NOMO-1 (cell line): ENCODE data around the gene MRPS9.

Source experiments
- DNase-seq, 2 experiments: peaks; one replicate each; lab custom pipeline; 2025; ENCODE audit not compliant: unreplicated experiment in 2 of 2; lab: John Stamatoyannopoulos, UW

The MRPS9 gene

DNA sequence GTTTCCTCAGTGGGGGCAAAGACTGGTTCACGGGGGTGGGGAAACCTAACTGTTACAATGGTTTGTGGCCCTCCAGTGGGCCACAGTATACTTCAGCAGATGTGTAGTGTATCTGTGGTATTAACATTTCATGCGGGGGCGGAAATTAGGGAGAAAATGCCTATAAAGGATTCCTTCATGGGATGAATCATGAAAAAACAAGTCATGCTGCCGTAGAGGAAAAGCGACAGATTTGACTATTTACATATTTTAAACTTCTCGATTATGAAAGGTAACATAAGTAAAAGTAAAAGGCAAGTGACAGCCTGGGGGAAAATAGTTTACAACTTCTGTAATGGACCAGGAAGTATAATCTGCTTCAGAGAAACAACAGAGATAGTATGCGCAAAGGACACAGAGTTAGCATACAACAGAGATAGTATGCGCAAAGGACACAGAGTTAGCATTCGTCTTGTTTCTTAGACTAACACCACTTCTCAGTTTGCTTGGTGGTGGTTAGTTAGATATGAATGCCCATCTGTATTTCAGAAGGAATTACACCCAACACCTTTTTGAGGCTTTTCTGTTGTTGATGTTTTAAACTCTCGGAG is 41.1 kb downstream of the MRPS9 start:
- DNase-seq = no peak

DNA sequence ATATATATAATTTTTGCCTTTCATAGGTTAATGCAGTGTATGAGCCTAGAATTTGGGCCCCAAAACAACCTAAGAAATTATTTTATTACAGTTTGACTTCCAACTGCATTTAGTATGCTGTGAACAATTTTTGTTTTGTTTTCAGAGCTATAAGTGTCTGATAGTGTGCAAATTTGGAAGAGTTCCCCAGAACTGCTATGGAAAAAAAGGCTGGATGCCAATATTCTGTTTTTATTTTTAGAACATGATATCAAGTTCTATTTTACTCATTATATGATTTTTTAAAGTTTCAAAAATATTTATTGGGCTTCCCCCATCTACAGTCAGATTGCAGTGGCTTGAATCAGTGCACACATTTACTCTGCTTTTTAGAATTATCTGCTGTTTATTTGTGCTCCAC is 42.6 kb downstream of the MRPS9 start:
- DNase-seq = no peak

DNA sequence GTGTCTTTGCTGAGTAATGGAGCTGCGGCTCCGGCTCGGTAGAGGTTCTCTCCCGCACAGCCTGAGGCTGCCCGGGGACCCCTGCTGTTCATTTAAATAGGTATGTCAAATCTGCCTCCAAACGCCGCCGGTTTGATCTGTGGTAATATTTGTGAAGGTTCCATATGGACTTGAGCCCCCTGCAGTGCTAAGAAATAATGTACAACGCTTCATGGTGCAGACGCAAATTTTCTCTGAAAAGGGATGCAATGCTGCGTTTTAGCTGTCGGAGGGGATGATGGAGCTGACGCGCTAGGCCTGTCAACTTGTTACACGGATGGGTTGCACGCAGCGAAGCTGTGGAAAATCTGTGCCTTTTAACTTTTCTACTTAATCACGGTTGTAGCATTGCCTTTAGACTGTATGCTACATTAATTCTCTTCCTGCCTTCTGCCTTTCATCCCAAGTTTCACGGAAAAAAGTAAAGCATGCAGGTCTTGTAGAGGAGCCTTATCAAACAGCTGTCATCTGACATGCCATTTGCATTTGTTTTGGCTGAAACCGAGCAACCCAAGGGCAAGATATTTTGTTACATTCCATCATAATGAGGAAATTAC is 43.2 kb downstream of the MRPS9 start:
- DNase-seq = no peak

GRCh38 chr2:105082107-105082506 is 44.2 kb downstream of the MRPS9 start:
- no peak for DNase-seq

DNA sequence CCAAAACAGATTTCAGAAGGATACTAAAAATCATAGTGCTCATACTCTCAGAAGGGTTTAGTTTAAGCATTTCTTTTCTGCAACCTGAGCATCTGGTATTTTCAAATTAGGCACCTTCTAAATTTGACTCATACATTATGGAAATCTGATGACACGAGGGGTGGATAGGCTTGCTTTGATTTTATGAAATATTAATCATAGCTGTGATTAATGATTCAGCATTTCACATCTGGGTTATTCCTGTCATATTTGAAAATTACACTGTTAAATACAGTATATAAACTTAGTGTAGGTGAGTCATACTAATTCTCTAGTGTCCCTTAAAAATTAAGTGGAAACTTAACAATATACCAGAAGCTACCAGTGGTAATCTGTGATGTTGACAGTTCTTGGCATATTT is 47.7 kb downstream of the MRPS9 start:
- no peak for DNase-seq

DNA sequence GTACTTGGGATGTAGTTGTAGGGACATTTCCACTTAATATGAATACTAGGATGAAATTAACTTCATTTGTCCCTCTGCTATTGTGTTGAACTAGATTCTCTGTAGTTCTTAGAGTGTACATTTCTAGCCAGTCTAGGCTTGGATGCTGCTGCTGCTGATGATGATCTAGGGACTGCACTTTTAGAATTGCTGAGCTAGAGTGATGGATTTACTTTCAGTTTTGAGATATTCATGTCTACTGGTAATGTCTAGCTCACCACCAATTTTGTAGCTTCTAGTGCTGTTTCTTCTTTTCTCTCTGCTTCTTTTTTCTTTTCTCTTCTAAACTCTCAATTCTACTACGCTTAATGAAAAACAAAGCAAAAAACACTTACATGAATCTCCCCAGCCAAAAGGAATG is 49.4 kb downstream of the MRPS9 start:
- DNase-seq = no peak

DNA sequence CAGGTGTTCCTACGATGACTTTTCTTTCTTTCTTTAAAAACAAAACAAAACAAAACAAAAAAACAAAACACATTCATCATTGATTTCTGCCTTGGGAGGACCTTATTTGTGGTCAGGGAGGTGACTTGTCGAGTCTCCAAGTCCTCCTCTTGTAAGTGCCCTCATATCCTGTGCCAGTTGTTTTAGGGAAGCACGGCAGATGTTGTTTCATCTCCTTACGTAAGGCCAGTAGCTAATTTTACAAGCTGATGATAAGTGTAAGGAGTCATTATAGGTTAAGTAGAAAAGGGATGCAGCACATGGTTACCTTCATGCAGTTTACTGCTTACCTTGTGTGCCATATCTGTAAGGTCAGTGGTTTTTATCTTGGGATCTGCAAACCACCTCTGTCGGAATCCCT is 52.2 kb downstream of the MRPS9 start:
- peak in 1 of 2 experiments; percentile 43 for DNase-seq

- no peak for DNase-seq
These were observed 54.9 kb downstream of the MRPS9 start for GRCh38 chr2:105092797-105093196.

DNA sequence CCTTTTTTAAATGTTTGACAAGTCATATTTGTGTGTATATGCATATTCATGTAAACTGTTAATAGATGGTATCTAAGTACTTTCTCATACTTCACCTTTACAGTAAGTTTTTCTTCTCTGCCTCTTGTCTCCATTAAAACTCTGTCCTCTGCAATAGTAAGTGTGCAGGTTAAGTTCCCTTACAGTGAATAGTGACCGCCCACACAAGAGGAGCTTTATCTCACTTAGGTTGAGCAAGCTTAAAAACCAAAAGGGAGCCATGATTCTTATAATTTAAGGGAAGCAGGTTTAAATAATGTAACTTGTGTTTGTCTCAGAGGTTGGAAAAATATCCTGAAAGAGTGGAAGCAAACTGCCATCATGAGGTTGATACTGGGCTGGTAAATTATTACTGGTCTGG is 61.3 kb downstream of the MRPS9 start:
- peak in 1 of 2 experiments; percentile 12 for DNase-seq

- DNase-seq = peak; percentile 85 to 95
These were observed 62.4 kb downstream of the MRPS9 start for GRCh38 chr2:105100046-105100840.

- no peak for DNase-seq
These were observed 64.1 kb downstream of the MRPS9 start for GRCh38 chr2:105102001-105102400.

GRCh38 chr2:105102963-105103421 is 65.1 kb downstream of the MRPS9 start:
- no peak for DNase-seq

DNA sequence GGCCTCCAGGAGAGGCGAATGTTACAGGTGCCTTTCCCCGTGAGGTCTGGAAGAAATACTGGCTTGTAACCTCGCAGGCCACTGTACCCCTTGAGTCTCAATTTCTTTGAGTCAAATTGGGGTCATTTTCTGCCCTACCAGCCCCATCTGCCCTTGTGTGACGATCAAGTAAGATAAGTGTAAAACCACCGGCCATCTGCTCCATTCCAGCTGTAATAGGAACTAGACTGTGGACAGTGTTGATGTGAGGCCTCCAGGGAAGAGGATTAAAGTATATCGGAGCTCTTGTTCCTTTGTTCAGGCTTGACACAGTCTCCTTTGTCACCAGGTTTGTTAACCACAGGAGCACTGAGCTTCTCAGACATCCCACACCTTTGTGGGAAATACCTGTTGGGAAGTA is 65.6 kb downstream of the MRPS9 start:
- DNase-seq = no peak

DNA sequence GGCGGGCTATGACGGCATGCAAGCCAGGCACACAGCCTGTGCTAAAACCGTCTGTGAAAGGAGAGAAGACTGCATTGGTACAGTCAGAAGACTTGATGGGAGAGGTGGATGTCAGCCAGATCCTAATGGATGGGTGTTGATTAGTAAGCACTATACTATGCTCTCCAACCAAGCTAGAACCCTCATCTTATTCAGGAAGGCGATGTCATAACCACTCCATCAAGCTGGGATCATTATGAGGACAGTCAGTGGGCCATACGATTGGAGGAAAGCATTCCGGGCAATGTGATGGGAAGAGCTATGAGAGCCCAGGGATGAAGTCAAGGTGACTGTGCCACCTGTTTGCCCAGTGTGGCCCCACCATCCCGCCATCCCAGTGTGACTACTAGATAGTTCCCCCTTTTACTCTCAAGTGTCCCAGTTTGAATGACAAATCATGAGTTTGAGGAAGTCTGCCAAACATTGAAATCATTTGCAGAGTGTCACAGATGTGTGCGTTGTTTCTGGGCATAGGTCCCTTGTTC is 66.4 kb downstream of the MRPS9 start:
- peak in 1 of 2 experiments; percentile 1 for DNase-seq

- no peak for DNase-seq
These were observed 72.5 kb downstream of the MRPS9 start for GRCh38 chr2:105110295-105110829.

DNA sequence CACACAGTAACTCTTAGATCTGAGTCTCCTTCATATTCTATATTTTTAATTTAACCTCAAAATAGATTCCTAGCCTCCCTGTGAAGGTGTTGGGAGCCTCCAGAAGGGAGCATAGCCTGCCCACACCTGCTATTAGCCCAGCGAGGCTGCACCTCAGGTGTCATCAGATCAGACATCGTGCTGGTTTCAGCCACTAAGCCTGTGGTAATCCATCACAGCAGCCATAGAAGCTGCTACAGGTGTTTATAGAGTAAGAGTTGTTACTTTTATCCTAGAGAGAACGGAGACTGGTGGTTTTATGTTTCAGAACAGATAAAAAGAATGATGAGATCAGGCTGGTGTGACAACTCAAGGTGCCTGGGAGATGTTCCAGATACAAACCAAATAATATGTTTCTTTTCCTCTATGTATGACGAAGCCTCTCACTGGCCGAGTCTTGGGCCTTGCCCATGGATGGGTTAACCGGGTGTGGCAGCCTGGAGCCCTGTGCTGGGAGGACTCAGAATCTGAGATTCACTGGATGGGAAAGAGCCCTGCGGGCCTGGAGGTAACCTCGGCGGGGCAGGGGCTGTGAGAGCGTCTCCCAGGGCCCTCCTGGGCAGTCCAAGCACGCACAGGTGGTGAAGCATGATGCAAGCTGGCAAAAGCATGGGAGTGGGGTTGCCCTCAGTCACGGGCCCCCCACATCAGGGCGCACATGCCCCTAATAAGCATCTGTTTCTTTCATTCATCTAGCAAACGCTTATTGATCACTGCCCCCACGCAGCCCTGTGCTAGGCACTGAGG is 73.7 kb downstream of the MRPS9 start:
- no peak for DNase-seq

DNA sequence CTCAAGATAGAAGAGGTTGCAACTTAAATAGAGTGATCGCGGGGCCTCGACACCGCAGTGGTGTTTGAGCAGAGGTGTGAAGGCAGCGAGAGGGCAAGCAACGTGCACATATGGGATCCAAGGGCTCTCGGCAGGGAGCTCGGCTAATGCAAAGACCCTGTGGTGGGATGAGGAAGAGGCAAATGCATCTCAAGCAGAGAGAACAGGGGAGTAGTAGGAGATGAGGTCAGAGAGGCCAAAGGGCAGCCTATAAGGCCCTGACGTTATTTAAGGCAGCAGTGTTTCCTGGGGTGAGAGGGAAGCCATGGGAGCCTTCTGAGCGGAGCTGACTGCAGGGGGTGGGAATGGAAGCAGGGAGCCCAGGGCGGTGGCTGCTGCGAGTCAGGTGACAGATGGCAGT is 74.5 kb downstream of the MRPS9 start:
- DNase-seq = no peak

DNA sequence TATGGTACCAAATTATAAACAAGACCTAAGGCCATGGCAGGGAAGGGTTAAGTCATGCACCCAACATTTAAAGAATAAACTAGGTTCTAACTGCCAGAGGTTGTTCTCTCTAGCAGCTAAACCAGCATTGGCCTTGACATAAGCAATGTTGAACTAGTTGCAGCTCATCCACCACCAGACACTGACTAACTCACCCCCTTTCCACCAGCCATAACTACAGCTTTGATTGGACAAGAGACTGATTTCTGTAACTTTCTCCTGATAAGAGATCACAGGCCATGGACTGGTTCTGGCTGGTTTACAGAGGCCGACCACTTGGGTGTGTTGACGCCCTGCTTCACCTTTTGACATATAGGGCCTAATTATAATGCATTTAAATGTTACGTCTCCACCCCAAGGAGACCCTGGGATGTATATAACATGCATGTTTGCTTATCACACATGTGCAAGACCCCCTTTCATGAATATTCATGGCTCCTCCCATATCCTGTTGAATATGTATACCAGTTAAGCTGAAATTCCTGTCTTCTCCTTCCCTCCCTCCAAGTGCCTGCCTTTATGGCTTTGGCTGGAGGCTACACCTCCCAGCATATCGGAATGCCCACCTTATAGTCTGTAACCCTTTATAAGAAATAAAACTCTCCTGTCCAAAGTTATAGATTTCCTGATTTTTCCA is 75.9 kb downstream of the MRPS9 start:
- DNase-seq = no peak

DNA sequence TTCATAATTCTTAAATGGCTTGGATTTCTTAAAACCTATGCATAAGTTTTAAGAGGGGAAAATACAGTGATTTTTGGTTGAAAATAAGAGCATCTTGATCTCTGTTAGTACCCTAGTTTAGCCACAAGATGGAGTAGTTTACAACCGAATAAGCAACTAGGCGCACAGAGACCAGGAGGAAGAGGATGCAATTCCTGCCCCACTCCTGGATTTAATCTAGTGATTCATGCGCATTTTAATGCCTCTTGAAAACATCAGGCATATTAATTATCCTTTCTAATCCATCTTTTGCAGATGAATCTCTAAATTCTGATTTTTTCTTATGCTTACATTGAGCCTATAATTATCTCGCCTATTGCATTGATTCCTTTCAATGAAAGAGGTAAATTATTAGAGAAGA is 76.7 kb downstream of the MRPS9 start:
- peak in 1 of 2 experiments; percentile 32 for DNase-seq

DNA sequence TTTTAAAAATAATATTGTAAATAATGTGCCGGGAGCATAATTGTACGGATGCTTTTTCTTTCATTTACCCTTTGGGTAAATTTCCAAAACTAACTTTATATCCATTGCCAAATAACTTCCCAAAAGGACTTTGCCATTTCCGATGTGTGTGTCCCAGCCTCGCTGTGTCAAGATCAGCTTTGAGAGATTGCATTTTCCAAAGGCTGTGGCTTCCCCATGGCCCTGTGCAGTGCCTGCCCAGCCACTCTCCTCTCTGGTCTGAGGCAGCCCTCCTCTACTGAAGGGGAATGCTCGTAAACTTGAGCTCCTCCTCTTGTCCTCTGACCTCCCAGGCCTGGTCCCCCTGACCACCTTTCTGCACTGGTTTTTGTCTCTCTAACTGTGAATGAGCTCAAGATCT is 78.5 kb downstream of the MRPS9 start:
- DNase-seq = no peak
